ENCODE measurements around the gene TFCP2. TPM values are rescaled to one million over a fixed set of nuclear protein-coding genes. Genes with fewer than 3 reads are reported as not detected.

The TFCP2 gene
- polyA plus RNA-seq, 1 donor (not counting 4 experiments of a cell fraction or from before 2014, with no cell fraction given) = 27.2 TPM

- no peaks in the 10 kb centered on the region for H3K79me2 ChIP-seq (ENCODE audit: control insufficient read depth, insufficient read depth, low read length)
- H3K27me3 ChIP-seq (ENCODE audit: control insufficient read depth, extremely low read depth, insufficient read depth, low read length) = no peaks in the 10 kb centered on the region
- H3K4me1 ChIP-seq (ENCODE audit: control insufficient read depth, extremely low read depth, insufficient read depth, low read length) = peaks cover 4% of the 10 kb centered on the region
- H3K9me3 ChIP-seq (ENCODE audit: control insufficient read depth, low read depth, low read length) = no peaks in the 10 kb centered on the region
- no peak overlapping the region for H2AFZ ChIP-seq (ENCODE audit: control insufficient read depth, low read length)
- no peak overlapping the region for H3K4me2 ChIP-seq (ENCODE audit: control insufficient read depth, extremely low read depth, insufficient read depth, low read depth, low read length)
- no peak overlapping the region for H3K9ac ChIP-seq (ENCODE audit: control insufficient read depth, extremely low read depth, insufficient read depth, low read length)
- no peak overlapping the region for H3K27ac ChIP-seq (ENCODE audit: control insufficient read depth, insufficient read depth, low read length)
- no peak overlapping the region for H3K4me3 ChIP-seq (ENCODE audit: control insufficient read depth in 2 of 3, extremely low read depth in 1 of 3, insufficient read depth in 2 of 3, low read depth in 1 of 3, low read length in 3 of 3)
- FAIRE-seq (no peak), DNase-seq (ENCODE audit: low read depth, low spot score) (no peak)
- H3K9me1 ChIP-seq (ENCODE audit: control insufficient read depth, extremely low read depth, insufficient read depth, low read length) = peaks cover 2% of the 10 kb centered on the region
- TF ChIP-seq, protein P1, sequence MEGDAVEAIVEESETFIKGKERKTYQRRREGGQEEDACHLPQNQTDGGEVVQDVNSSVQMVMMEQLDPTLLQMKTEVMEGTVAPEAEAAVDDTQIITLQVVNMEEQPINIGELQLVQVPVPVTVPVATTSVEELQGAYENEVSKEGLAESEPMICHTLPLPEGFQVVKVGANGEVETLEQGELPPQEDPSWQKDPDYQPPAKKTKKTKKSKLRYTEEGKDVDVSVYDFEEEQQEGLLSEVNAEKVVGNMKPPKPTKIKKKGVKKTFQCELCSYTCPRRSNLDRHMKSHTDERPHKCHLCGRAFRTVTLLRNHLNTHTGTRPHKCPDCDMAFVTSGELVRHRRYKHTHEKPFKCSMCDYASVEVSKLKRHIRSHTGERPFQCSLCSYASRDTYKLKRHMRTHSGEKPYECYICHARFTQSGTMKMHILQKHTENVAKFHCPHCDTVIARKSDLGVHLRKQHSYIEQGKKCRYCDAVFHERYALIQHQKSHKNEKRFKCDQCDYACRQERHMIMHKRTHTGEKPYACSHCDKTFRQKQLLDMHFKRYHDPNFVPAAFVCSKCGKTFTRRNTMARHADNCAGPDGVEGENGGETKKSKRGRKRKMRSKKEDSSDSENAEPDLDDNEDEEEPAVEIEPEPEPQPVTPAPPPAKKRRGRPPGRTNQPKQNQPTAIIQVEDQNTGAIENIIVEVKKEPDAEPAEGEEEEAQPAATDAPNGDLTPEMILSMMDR (optimal IDR thresholded peaks at IDR 0.05 in 1 of 3, IDR thresholded peaks at IDR 0.05 in 1 of 3, conservative IDR thresholded peaks at IDR 0.05 in 1 of 3; ENCODE audit: extremely low read depth in 1 of 3, insufficient read depth in 2 of 3, low read length in 3 of 3) = no peak
- no peak for TF ChIP-seq EZH2 (IDR thresholded peaks at IDR 0.05; ENCODE audit: low read length)
- H4K20me1 ChIP-seq (ENCODE audit: control insufficient read depth, extremely low read depth, insufficient read depth, low read length) = no peaks in the 10 kb centered on the region
- peaks cover 25 to 45% of the 10 kb centered on the region in 2 experiments for H3K36me3 ChIP-seq (ENCODE audit: control insufficient read depth in 2 of 2, extremely low read depth in 1 of 2, insufficient read depth in 2 of 2, low read length in 2 of 2)
- dilution Hi-C loops (cut with MboI; ENCODE audit: extremely low pct_ligation_motif_present, low sequenced_read_pairs) = no loop called here
Observed at GRCh38 chr12:51059086-51059485, 113.8 kb downstream of the TFCP2 start.

DNA sequence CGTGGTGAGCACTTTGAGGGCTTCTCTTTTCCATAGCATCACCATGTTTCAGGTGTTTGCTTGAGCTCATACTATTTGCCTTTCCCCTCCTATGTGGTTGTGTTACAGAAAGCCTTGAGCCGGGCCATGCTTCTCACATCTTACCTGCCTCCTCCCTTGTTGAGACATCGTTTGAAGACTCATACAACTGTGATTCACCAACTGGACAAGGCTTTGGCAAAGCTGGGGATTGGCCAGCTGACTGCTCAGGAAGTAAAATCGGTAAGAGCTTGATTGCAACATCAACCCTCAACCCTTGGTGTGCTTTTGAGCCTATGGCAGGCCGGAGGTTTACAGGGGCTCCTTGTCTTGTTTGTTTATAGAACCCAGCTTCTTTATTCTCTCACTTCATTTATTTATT, 116.7 kb downstream of the TFCP2 start:
- FAIRE-seq = no peak
- TF ChIP-seq, protein P1 (optimal IDR thresholded peaks at IDR 0.05 in 1 of 3, IDR thresholded peaks at IDR 0.05 in 1 of 3, conservative IDR thresholded peaks at IDR 0.05 in 1 of 3; ENCODE audit: extremely low read depth in 1 of 3, insufficient read depth in 2 of 3, low read length in 3 of 3) = no peak
- no peak for TF ChIP-seq EZH2 (IDR thresholded peaks at IDR 0.05; ENCODE audit: low read length)
- H4K20me1 ChIP-seq (ENCODE audit: control insufficient read depth, extremely low read depth, insufficient read depth, low read length) = no peaks in the 10 kb centered on the region
- no peak overlapping the region for H2AFZ ChIP-seq (ENCODE audit: control insufficient read depth, low read length)
- H3K4me2 ChIP-seq (ENCODE audit: control insufficient read depth, extremely low read depth, insufficient read depth, low read depth, low read length) = no peak overlapping the region
- no peak overlapping the region for H3K27ac ChIP-seq (ENCODE audit: control insufficient read depth, insufficient read depth, low read length)
- H3K9me3 ChIP-seq (ENCODE audit: control insufficient read depth, low read depth, low read length) = no peaks in the 10 kb centered on the region
- H3K9ac ChIP-seq (ENCODE audit: control insufficient read depth, extremely low read depth, insufficient read depth, low read length) = no peak overlapping the region
- H3K4me1 ChIP-seq (ENCODE audit: control insufficient read depth, extremely low read depth, insufficient read depth, low read length) = peaks cover 4% of the 10 kb centered on the region
- no peaks in the 10 kb centered on the region for H3K27me3 ChIP-seq (ENCODE audit: control insufficient read depth, extremely low read depth, insufficient read depth, low read length)
- peaks cover 24 to 28% of the 10 kb centered on the region in 2 experiments for H3K36me3 ChIP-seq (ENCODE audit: control insufficient read depth in 2 of 2, extremely low read depth in 1 of 2, insufficient read depth in 2 of 2, low read length in 2 of 2)
- no peak for DNase-seq (ENCODE audit: low read depth, low spot score)
- H3K4me3 ChIP-seq (ENCODE audit: control insufficient read depth in 2 of 3, extremely low read depth in 1 of 3, insufficient read depth in 2 of 3, low read depth in 1 of 3, low read length in 3 of 3) = no peak overlapping the region
- H3K9me1 ChIP-seq (ENCODE audit: control insufficient read depth, extremely low read depth, insufficient read depth, low read length) = peaks cover 2% of the 10 kb centered on the region
- dilution Hi-C loops (cut with MboI; ENCODE audit: extremely low pct_ligation_motif_present, low sequenced_read_pairs) = no loop called here
- no peaks in the 10 kb centered on the region for H3K79me2 ChIP-seq (ENCODE audit: control insufficient read depth, insufficient read depth, low read length)
